T follicular helper cell (primary cell): Measurements from ENCODE around the gene CHST7.
A peak's percentile ranks its signal among the peaks of the same experiment; 100 is the strongest.

Source experiments
- DNase-seq: peaks from one replicate; pipeline ENCODE4 v3.0.0-alpha.2; 2020; ENCODE audit warnings: low read depth

The CHST7 gene

GRCh38 chrX:46607916-46608315 is 34.4 kb downstream of the CHST7 start:
- no peak for DNase-seq

- DNase-seq = no peak
Observed at GRCh38 chrX:46610070-46610658, 36.6 kb downstream of the CHST7 start.

GRCh38 chrX:46611658-46612362 is 38.2 kb downstream of the CHST7 start:
- peak; percentile 3 for DNase-seq

GRCh38 chrX:46617906-46618305 is 44.3 kb downstream of the CHST7 start:
- no peak for DNase-seq

- DNase-seq = no peak
Observed at GRCh38 chrX:46618947-46619346, 45.4 kb downstream of the CHST7 start.

- no peak for DNase-seq
Observed at GRCh38 chrX:46620505-46620904, 46.9 kb downstream of the CHST7 start.

GRCh38 chrX:46621572-46621971 is 48.0 kb downstream of the CHST7 start:
- no peak for DNase-seq

GRCh38 chrX:46624090-46624786 is 50.7 kb downstream of the CHST7 start:
- no peak for DNase-seq

GRCh38 chrX:46626566-46626965 is 53.0 kb downstream of the CHST7 start:
- no peak for DNase-seq

GRCh38 chrX:46627062-46627461 is 53.5 kb downstream of the CHST7 start:
- DNase-seq = no peak

- no peak for DNase-seq
Observed at GRCh38 chrX:46627711-46628419, 54.3 kb downstream of the CHST7 start.

GRCh38 chrX:46628460-46629371 is 55.2 kb downstream of the CHST7 start:
- no peak for DNase-seq

GRCh38 chrX:46630141-46630540 is 56.6 kb downstream of the CHST7 start:
- no peak for DNase-seq

- DNase-seq = no peak
Observed at GRCh38 chrX:46634577-46634976, 61.0 kb downstream of the CHST7 start.

- DNase-seq = no peak
Observed at GRCh38 chrX:46635186-46635585, 61.6 kb downstream of the CHST7 start.

GRCh38 chrX:46636223-46636622 is 62.7 kb downstream of the CHST7 start:
- DNase-seq = no peak

GRCh38 chrX:46637938-46638337 is 64.4 kb downstream of the CHST7 start:
- DNase-seq = no peak

- no peak for DNase-seq
Observed at GRCh38 chrX:46642145-46642544, 68.6 kb downstream of the CHST7 start.

GRCh38 chrX:46643636-46644035 is 70.1 kb downstream of the CHST7 start:
- DNase-seq = no peak

GRCh38 chrX:46645614-46646013 is 72.0 kb downstream of the CHST7 start:
- DNase-seq = no peak

- no peak for DNase-seq
Observed at GRCh38 chrX:46647251-46647650, 73.7 kb downstream of the CHST7 start.
